ENCODE results near the gene FAM163B.

GRCh38 chr9:133642708-133643361 is 33.6 kb upstream of the FAM163B start:
- no peak for TF ChIP-seq POLR2A (IDR thresholded peaks at IDR 0.05)
- TF ChIP-seq, protein P1, sequence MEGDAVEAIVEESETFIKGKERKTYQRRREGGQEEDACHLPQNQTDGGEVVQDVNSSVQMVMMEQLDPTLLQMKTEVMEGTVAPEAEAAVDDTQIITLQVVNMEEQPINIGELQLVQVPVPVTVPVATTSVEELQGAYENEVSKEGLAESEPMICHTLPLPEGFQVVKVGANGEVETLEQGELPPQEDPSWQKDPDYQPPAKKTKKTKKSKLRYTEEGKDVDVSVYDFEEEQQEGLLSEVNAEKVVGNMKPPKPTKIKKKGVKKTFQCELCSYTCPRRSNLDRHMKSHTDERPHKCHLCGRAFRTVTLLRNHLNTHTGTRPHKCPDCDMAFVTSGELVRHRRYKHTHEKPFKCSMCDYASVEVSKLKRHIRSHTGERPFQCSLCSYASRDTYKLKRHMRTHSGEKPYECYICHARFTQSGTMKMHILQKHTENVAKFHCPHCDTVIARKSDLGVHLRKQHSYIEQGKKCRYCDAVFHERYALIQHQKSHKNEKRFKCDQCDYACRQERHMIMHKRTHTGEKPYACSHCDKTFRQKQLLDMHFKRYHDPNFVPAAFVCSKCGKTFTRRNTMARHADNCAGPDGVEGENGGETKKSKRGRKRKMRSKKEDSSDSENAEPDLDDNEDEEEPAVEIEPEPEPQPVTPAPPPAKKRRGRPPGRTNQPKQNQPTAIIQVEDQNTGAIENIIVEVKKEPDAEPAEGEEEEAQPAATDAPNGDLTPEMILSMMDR (IDR thresholded peaks at IDR 0.05), result no peak
